HG03558 (cell line): ENCODE measurements around the gene TTC39A.

ENCODE experiments used
- ATAC-seq: cut with Tn5 transposase; IDR thresholded peaks from one replicate; pipeline ENCODE4 v1.9.1; 2021; ENCODE audit warnings: moderate number of reproducible peaks; ENCODE audit not compliant: unreplicated experiment; ENCODE audit errors: extremely low read depth

The TTC39A gene

DNA sequence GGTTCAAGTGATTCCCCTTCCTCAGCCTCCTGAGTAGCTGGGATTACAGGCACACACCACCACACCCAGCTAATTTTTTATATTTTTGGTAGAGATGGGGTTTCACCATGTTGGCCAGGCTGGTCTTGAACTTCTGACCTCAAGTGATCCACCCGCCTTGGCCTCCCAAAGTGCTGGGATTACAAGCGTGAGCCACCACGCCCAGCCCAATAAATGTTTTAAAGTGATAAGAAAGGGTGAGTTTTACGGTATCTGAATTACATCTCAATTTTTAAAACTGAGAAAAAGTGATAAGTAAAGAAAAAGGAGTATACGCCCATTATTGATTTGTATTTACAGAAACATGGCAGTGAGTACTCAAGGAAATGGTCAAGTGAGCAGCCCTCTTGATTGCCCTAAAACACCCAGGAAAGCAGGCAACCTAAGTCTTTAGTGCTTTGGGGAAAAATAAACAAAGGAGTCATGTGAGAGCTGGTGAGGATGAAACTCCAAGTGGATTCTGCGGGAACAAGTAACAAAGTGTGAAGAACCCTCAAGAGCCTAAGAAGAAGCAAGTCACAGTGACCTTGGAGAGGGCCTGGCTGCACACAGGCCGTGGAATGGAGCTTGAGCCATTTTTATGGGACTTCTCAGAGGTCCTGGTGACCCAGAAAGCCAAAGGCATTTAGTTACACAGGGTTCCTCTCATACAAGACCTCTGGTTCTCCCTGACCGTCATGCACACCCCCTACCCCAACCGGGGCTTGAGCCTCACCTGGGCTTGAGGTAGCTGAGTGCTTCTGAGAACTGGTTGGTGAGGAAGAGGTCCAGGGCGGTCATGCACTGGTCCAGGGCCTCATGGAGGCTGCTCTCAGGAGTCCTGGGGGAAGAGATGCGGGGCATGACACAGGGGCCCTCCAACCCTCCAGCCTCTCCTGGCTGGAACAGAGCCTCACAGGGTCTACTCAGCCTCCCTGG lies 9.1 kb downstream of the TTC39A start:
- ATAC-seq = no peak

DNA sequence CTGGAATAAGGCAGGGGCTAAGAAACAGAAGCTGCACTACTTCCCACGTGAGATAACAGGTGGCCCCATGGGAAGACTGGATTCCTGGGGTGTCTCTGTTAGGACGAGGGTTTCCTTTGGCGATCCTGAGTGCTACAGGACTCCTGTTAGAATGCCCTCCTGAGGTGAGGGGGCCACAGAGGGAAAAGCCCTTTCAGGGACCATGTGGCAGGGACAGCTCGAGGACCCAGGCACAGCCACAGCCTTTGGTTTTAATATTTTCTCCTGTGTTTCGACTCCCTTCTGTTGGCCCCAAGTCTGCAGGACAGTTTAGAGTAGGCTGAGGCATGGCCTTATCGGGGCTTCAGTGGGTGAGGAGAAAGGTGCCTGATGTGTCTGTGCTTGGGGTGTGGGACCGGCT lies 12.6 kb downstream of the TTC39A start:
- ATAC-seq = no peak

DNA sequence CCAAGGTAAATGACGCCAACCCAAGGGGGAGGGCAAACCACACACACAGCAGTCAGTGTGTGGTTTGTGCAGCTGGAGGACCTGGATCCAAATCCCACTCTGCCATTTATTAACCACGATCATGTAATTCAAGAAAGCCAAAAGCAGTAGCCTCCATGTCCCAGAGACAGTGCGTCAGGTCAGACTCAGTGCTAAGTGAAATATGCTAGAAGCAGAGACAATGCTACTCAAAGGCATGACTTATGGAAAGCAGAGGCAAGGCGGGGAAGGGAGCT lies 13.6 kb downstream of the TTC39A start:
- no peak for ATAC-seq

- no peak for ATAC-seq
Measured at GRCh38 chr1:51316113-51316845, 14.1 kb downstream of the TTC39A start.

GRCh38 chr1:51314974-51315373 lies 15.4 kb downstream of the TTC39A start:
- ATAC-seq = no peak

DNA sequence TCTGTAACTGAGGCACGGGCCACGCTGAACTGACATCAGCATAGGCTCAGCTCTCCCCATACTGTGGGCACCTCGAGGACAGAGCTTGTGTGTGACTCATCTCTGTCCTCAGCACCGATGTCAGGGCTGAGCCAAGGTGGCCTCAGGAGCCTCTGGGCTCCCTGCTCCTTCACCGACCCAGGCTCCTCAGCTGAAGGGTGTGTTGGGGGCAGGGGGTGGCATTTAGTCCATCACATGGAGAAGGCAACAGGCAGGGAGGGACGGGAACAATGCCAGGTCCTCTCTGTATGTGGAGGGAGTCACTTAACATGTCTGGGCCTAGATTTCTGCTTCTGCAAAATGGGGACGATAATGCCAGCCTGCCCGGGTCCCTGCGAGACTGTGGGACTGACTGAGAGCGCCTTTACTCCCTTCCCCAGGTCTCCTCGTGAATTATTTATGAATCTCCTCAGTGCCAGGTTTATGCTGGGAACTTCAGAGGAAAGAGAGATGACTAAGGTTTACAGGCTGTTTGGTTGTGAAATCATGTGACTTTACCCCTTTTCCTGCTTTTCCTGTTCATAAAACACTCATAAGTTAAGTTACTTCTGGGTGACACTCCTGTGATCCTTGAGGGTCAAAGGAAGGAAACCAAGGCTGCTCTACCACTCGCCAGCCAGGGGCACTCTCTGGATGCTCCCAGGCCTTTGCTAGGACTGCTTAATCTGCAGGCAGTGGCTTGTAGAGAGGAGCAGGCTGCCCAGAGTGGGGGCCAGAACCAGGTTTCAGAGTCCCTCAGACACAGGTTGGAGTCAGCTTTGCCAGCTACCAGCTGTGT lies 16.2 kb downstream of the TTC39A start:
- ATAC-seq = no peak

GRCh38 chr1:51313268-51313852 lies 17.0 kb downstream of the TTC39A start:
- no peak for ATAC-seq

- ATAC-seq = no peak
Measured at GRCh38 chr1:51312718-51313117, 17.6 kb downstream of the TTC39A start.

DNA sequence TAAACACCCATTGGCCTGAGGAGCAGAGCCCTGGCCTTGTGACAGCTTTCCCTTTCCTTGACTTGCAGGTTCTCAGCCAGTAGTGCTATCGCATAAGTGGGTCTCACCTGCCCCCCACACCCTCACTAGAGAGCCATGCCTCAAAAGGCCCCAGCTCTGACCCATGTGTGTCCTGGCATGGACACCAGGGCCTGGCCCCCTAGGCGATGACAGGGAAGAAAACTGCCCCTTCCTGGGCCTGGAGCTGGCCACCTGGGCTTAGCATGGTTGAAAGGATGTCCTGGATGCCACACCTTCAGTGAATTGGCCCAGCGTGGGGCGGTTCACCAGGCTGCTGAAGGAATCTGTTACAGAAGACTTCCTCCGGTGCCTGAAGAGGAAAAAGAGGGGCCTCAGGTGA lies 18.5 kb downstream of the TTC39A start:
- ATAC-seq = no peak

DNA sequence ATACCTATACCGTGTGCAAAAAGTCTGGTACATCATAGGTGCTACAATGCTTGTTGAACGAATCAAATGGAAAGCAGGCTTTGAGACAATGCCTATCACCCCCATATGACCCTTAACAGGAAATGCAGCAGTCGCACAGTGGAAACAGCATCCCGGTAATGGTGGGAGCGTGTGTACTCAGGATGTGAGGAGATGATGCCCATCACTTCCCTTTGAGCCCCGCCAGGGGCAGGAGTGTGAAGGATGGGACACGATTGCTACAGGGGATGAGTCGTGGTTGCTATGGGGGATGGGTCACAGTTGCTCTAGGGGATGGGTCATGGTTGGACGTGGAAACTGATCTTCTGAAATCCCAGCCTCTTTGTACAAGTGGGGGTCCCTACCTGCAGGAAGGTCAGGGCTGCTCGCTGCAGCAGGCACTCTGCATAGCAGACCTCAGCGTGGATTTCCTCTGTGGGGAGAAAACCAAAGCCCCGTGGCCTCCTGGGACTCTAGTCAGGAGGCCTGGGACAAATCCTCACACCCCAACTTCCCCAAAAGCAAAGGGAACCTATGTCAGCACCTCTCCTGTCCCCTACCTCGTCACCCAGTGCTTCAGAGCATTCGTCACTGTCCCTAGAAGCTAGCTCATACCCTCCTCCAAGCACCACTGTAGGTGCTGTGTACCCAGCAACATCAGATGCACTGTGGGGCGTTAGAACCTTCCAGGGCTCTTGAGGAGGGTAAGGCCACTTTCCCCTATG lies 19.3 kb downstream of the TTC39A start:
- ATAC-seq = no peak

- no peak for ATAC-seq
Measured at GRCh38 chr1:51309291-51309690, 21.1 kb downstream of the TTC39A start.

GRCh38 chr1:51308636-51309035 lies 21.7 kb downstream of the TTC39A start:
- no peak for ATAC-seq

GRCh38 chr1:51306950-51307349 lies 23.4 kb downstream of the TTC39A start:
- no peak for ATAC-seq

- ATAC-seq = no peak
Measured at GRCh38 chr1:51305371-51305823, 25.0 kb downstream of the TTC39A start.

DNA sequence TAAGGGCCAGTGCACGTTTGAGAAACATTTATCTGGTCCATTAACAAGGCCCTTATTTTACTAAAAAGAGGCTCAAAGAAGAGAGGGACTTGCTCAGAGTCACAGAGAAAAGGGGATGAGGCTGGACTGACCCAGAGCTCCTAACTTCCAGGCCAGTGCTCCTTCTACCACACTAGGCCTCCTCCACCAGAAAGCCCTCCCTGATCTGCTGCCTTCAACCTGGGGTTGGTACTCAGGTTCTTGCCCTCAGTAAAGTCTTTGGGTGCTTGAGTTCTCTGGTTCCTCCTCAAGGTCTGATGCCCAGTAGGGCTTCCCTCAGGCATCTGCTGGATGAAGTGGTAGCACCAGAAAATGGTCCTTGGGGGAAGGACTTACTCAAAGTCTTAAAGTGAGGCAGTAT lies 26.0 kb downstream of the TTC39A start:
- no peak for ATAC-seq

DNA sequence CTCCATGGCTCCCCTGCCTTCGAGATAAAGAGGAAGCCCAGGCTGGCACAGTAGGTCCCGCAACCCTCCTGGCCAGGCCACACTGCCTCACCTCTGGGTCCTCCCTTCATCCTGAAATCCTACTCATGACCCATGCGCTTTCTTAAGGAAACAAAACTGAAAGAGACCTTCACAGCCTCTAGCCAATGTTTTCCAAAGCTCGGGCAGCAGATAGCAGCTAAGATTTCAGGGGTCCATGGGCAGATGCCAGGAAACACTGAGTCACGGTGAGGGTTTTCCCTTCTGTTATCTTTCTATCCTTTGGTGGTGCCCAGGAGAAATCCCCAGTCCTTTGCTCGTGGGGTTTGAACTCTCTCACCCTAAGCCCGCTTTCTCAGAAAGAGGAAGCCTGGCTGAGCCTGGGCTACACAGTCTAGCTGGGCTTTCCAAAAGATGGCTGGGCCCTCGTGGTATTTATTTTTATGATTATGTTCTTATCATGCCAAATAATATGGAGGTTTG lies 26.6 kb downstream of the TTC39A start:
- ATAC-seq = no peak

GRCh38 chr1:51303315-51303714 lies 27.0 kb downstream of the TTC39A start:
- ATAC-seq = no peak

GRCh38 chr1:51302746-51303145 lies 27.6 kb downstream of the TTC39A start:
- no peak for ATAC-seq

- ATAC-seq = no peak
Measured at GRCh38 chr1:51302270-51302669, 28.1 kb downstream of the TTC39A start.

DNA sequence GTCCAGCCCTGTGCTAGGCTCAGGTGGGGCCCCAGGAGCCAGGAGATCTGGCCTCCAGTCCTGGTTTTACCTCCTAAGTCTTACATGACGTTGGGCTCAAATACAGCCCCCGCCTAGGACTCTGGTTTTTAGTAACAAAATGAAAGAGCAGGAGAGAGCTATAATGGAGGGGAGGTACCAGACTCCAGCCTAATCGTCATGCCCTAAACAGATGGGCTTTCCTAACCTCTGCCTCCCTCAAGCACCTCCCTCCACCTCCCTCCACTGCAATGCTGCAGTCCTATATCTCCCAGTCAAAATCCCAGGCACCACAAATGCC lies 28.6 kb downstream of the TTC39A start:
- ATAC-seq = no peak
